Upper lobe of left lung (tissue), 6 donors: ENCODE data around the gene DST. TPM values are rescaled to one million over a fixed set of nuclear protein-coding genes. Genes with fewer than 3 reads are reported as not detected.

Source experiments
- ATAC-seq, 2 donors: fragments of 200-7000 bp; cut with Tn5 transposase; one replicate each; pipeline ENCODE4 v1.9.1; 2022; ENCODE audit warnings: mild to moderate bottlenecking in 2 of 2, moderate library complexity in 2 of 2; ENCODE audit not compliant: low FRiP score in 2 of 2
- DNase-seq, 2 donors: peaks; one replicate each; pipeline ENCODE4 v3.0.0-alpha.2; 2019 to 2020
- H3K27ac ChIP-seq, 4 donors: fragments of 200-600 bp; sonication (generic); one replicate each; pipeline ENCODE4 v1.5.1; 2016 to 2019
- H3K27me3 ChIP-seq, 4 donors: fragments of 200-600 bp; sonication (generic); one replicate each; pipeline ENCODE4 v1.5.1; 2017 to 2019
- H3K36me3 ChIP-seq, 4 donors: fragments of 200-600 bp; sonication (generic); one replicate each; pipeline ENCODE4 v1.5.1; 2016 to 2019
- H3K4me1 ChIP-seq, 4 donors: fragments of 200-600 bp; sonication (generic); one replicate each; pipeline ENCODE4 v1.5.1; 2018 to 2019
- H3K4me3 ChIP-seq, 4 donors: fragments of 200-600 bp; sonication (generic); one replicate each; pipeline ENCODE4 v1.5.1; 2017 to 2019; ENCODE audit warnings: mild to moderate bottlenecking in 2 of 4, moderate library complexity in 1 of 4
- H3K9me3 ChIP-seq, 4 donors: fragments of 200-600 bp; sonication (generic); one replicate each; pipeline ENCODE4 v1.5.1; 2018 to 2019
- CTCF ChIP-seq, 6 experiments: fragments of 450-650 bp in 4 of 6; fragments of 200-600 bp in 2 of 6; sonication (generic) in 2 of 6; IDR thresholded peaks; one replicate each; pipeline ENCODE4 v1.5.1; 2016 to 2019; ENCODE audit warnings: antibody characterized with exemption in 6 of 6
- EP300 ChIP-seq, 4 donors: sonication (generic); formaldehyde crosslinking; IDR thresholded peaks; one replicate each; pipeline ENCODE4 v1.5.1; 2017; ENCODE audit warnings: antibody characterized with exemption in 4 of 4, control low read depth in 2 of 4
- POLR2A ChIP-seq, 4 donors: fragments of 450-650 bp; IDR thresholded peaks; one replicate each; pipeline ENCODE4 v1.5.1; 2016 to 2017; ENCODE audit warnings: antibody characterized with exemption in 4 of 4, mild to moderate bottlenecking in 2 of 4
- POLR2AphosphoS5 ChIP-seq, 2 donors: sonication (generic); formaldehyde crosslinking; IDR thresholded peaks; one replicate each; pipeline ENCODE4 v1.5.1; 2017; ENCODE audit warnings: antibody characterized with exemption in 2 of 2
- WGBS, 2 donors: methylation state at CpG; one replicate each; pipeline ENCODE4 v1.1.5; 2017 to 2018; 5-methylcytosine and 5-hydroxymethylcytosine counted together
- total RNA-seq, 6 donors: library from RNA; depleted of rRNA in 4 of 6; stranded (reverse); fragments of >200 nt in 4 of 6; gene quantifications; one replicate each; pipeline versions ENCODE4 v1.1.0 to v1.2.1, GENCODE V29; 2016 to 2021
- donor health status: DM: no; HTN: no; CAD: no; lungs with moderate emphysema.
- donor health status: DM: no; HTN: yes; CAD: no; lungs with severe emphysema.

DST gene
- total RNA-seq, 6 donors from 2014 or later: 241 to 477 (median 341) TPM

GRCh38 chr6:56613247-56613851, 29.3 kb downstream of the DST start:
- TF ChIP-seq EP300 (IDR thresholded peaks at IDR 0.05) (no peak), POLR2AphosphoS5 (IDR thresholded peaks at IDR 0.05) (no peak), POLR2A (IDR thresholded peaks at IDR 0.05) (no peak), CTCF (IDR thresholded peaks at IDR 0.05) (no peak)
- Histone ChIP-seq H3K4me3 (no peak overlapping the region), H3K9me3 (no peaks in the 10 kb centered on the region), H3K36me3 (peaks cover 0 to 35% (median 2%) of the 10 kb centered on the region in 4 donors), H3K27ac (no peak overlapping the region), H3K27me3 (no peaks in the 10 kb centered on the region), H3K4me1 (no peaks in the 10 kb centered on the region)
- no peak for ATAC-seq
- DNase-seq: no peak
- WGBS, 2 donors: 57 to 66% methylated on average over 6 of the region's 6 CpGs

- H3K4me3 ChIP-seq: no peak overlapping the region
- no peak for DNase-seq
- no peak for ATAC-seq
- TF ChIP-seq CTCF (IDR thresholded peaks at IDR 0.05): no peak
- no peak for TF ChIP-seq EP300 (IDR thresholded peaks at IDR 0.05)
- TF ChIP-seq POLR2A (IDR thresholded peaks at IDR 0.05): no peak
- TF ChIP-seq POLR2AphosphoS5 (IDR thresholded peaks at IDR 0.05): no peak
- no peaks in the 10 kb centered on the region for H3K4me1 ChIP-seq
- 89 to 92% methylated on average over 4 of the region's 4 CpGs for WGBS, 2 donors
- H3K27me3 ChIP-seq: no peaks in the 10 kb centered on the region
- H3K36me3 ChIP-seq: peaks cover 0 to 9% (median 0%) of the 10 kb centered on the region in 4 donors
- H3K27ac ChIP-seq: no peak overlapping the region
- no peaks in the 10 kb centered on the region for H3K9me3 ChIP-seq
These were observed 34.4 kb downstream of the DST start for GRCh38 chr6:56608332-56608731.

- no peak for ATAC-seq
- WGBS, 2 donors: 86 to 90% methylated on average over 2 of the region's 2 CpGs
These were observed 35.5 kb downstream of the DST start for GRCh38 chr6:56607111-56607752.

GRCh38 chr6:56605435-56605834, 37.3 kb downstream of the DST start:
- H3K27ac ChIP-seq: no peak overlapping the region
- ATAC-seq (no peak), DNase-seq (no peak)
- H3K4me3 ChIP-seq: no peak overlapping the region
- TF ChIP-seq POLR2AphosphoS5 (IDR thresholded peaks at IDR 0.05) (no peak), CTCF (IDR thresholded peaks at IDR 0.05) (no peak), POLR2A (IDR thresholded peaks at IDR 0.05) (no peak), EP300 (IDR thresholded peaks at IDR 0.05) (no peak)
- no peaks in the 10 kb centered on the region for H3K27me3 ChIP-seq
- 82 to 95% methylated on average over 1 of the region's 1 CpG for WGBS, 2 donors
- H3K4me1 ChIP-seq: no peaks in the 10 kb centered on the region
- H3K36me3 ChIP-seq: peaks cover 0 to 30% (median 0%) of the 10 kb centered on the region in 4 donors
- no peaks in the 10 kb centered on the region for H3K9me3 ChIP-seq

More at GRCh38 chr6:56607111-56607752, 35.5 kb downstream of the DST start:
- H3K27me3 ChIP-seq: no peaks in the 10 kb centered on the region
- no peaks in the 10 kb centered on the region for H3K4me1 ChIP-seq
- H3K4me3 ChIP-seq: no peak overlapping the region
- H3K27ac ChIP-seq: no peak overlapping the region
- H3K9me3 ChIP-seq: no peaks in the 10 kb centered on the region
- DNase-seq: no peak
- peaks cover 0 to 16% (median 0%) of the 10 kb centered on the region in 4 donors for H3K36me3 ChIP-seq
- no peak for TF ChIP-seq POLR2A (IDR thresholded peaks at IDR 0.05)
- no peak for TF ChIP-seq CTCF (IDR thresholded peaks at IDR 0.05)
- no peak for TF ChIP-seq EP300 (IDR thresholded peaks at IDR 0.05)
- no peak for TF ChIP-seq POLR2AphosphoS5 (IDR thresholded peaks at IDR 0.05)
